ENCODE data around the gene NT5DC3.

The NT5DC3 gene

DNA sequence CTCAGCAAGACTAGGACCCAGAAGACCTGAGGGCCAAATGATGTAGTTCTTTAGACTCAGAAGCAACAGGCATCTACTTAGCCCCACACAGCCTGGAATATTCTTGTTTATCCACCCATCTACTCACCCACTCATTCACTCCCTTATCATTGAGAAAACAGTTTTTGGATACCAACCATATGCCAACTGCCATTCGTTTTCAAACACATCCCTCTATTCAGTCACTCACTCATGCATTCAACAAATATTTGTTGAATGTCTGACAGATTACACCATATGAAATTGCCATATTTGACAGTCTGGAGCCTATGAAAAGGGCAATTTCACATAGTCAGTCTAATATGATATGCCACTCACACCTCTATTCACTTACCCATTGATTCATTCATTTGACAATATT is 103.2 kb downstream of the NT5DC3 start:
- DNase-seq = no peak

DNA sequence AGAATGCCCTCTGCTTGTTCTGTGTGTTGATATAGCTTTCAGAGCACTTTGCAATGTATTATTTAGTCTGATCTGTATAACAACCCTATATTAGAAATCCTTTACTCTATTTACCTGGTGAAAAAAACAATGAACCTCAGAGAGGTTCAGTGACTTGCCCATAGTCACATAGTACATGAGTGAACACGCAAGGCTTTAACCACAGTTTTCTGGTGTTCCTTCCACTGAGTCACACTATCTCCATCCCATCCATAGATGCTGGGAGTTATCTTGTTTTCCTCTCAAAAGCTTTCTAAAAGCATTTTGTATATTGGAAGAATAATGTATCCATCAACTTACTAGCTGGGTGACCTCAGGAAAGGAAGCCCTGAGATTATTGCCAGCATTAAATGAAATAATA is 104.5 kb downstream of the NT5DC3 start:
- no peak for DNase-seq

DNA sequence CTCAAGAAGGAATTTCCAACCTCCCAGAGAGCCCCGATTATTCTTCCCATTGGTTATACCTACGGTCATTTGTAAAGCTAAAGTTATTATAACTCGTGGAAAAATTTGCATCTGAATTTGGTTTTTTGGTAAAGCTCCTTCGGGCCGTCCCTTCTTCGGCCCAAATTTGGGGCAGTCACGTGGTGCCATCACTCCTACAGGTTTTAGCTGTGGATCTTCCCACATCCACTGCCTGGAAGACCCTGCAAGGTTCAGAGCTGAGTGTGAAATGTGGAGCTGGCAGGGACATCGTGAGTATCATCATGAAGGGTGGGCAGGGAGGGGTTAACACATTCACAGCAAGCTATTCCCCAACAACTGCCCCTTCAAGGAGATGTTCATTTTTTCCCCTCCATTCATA is 105.7 kb downstream of the NT5DC3 start:
- no peak for DNase-seq

DNA sequence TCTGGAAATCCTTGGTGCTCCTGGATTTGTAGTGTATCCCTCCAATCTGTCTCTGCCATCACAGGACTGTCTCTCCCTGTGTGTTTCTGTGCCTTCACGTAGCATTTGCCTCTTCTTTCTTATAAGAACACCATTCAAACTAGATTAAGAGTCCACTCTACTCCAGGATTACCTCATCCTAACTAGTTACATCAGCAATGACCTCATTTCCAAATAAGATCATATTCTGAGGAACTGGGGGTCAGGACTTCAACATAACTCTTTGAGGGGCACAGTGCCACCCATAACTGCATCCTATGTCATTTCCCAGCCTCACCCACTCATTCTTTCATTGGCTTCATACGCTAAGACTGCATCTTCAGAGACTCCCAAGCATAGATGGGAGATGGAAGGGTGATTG is 106.2 kb downstream of the NT5DC3 start:
- no peak for DNase-seq

DNA sequence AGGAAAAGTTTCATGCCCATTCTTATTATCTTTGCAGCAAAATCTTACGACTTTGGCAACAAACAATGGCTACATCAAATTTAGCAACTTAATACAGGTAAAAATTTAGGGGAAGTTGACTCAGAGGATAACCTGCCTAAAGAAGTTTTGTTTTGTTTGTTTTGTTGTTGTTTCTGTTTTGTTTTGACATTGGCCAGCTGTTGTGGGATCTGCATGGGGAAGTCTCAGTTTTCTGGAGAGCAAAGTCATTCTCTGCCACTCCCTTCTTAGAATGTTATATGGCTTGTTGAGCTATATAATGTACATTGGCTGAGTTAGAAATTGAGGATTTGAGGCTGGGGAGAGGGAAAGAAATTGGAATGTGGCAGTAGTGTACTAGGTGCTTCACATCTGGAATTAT is 109.5 kb downstream of the NT5DC3 start:
- DNase-seq = no peak

DNA sequence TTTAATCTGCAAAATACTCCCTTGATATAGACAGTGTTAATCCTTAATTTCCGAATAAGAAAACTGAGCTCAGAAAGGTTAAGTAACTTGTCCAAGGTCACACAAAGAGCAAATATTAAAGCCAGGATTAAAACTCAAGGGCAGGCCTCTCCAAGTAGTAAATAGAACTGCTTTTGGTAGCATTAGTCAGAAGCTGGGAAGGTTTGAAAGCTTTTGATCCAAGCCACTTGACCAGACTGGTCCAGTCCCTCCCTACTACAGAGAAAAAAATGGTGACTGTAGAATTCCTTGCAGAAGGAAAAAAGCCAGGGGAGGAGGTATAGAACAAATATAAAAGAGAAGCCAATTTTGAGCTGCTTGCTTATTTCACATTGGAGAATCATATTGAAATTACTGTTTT is 111.5 kb downstream of the NT5DC3 start:
- no peak for DNase-seq

DNA sequence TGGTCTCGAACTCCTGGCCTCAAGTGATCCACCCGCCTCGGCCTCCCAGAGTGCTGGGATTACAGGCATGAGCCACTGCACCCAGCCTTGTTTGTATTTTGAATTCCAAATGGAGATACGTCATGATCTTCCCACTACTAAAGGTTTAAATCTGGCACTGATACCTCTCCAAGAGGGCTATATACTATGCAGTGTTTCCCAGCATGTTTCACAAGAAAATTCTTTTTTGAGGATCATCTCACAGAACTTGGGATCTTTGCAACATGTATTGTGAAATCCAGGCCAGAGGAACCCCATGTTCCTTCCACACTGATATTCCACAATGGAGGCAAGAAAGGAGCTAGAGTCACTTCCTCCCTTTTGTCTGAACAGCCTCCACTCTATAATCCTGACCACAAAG is 112.7 kb downstream of the NT5DC3 start:
- DNase-seq = no peak

DNA sequence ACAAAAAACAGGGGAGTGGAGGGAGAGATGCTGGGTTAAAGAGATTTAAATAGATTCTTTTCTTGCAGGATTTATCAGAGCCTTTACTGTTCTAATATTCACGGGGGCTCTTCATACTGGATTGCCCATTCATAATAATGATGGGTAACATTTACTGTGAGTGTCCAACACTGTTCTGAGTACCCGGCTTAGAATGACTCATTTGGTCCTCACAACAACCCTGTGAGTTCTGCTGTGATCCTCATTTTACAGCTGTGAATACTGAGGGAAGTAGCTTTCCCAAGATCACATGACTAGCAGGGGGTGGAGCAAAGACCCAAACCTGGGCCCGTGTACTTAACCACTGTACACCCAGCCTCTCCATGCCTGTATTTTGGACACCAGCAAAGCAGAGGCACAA is 113.4 kb downstream of the NT5DC3 start:
- no peak for DNase-seq

DNA sequence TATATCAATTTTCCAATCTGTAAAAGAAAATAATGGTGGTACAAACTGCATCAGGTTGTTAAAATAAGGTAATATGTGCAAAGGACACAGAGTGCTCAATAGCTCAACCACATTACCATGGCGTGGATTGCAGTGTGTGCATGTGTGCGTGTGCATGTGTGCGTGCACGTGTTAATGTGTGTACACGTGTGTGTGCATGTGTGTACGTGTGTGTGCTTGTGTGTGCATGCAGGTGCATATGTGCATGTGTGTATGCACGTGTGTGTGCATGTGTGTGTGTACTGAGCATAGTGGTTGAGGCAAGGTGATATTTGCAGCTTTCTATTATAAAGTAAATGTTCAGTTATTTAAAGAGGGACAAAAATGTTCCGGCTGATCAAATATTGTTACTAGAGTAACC is 115.6 kb downstream of the NT5DC3 start:
- DNase-seq = no peak

Measured in OCI-M1 (cell line).